Nephron progenitor cell (in vitro differentiated cells): Measurements from ENCODE around the gene RDX.
"Not testable (repeated sequence)": the region's sequence is repeated elsewhere in the genome, so short reads cannot be mapped to it uniquely, and the experiment has no call there.

Experiments
- DNase-seq: peaks from one replicate; pipeline ENCODE4 v3.0.0; 2021
- H3K27ac Mint-ChIP-seq: 2 replicates; pipeline ENCODE4 v1.8.0; 2021; ENCODE audit warnings: mild to moderate bottlenecking, moderate library complexity, mixed read lengths
- H3K27me3 Mint-ChIP-seq: 2 replicates; pipeline ENCODE4 v1.8.0; 2021; ENCODE audit warnings: mild to moderate bottlenecking, low read depth, mixed read lengths; ENCODE audit not compliant: poor library complexity
- H3K36me3 Mint-ChIP-seq: 2 replicates; pipeline ENCODE4 v1.8.0; 2021; ENCODE audit warnings: low read depth, mixed read lengths
- H3K4me1 Mint-ChIP-seq: 2 replicates; pipeline ENCODE4 v1.8.0; 2021; ENCODE audit warnings: mixed read lengths
- H3K4me3 Mint-ChIP-seq: 2 replicates; pipeline ENCODE4 v1.8.0; 2021; ENCODE audit warnings: mild to moderate bottlenecking, moderate library complexity, mixed read lengths
- H3K9me3 Mint-ChIP-seq: 2 replicates; pipeline ENCODE4 v1.8.0; 2021; ENCODE audit warnings: mild to moderate bottlenecking, moderate library complexity, mixed read lengths
- CTCF ChIP-seq: fragments of 200-600 bp; sonication (generic); IDR thresholded peaks from 2 replicates; pipeline ENCODE4 v1.5.0; 2021; ENCODE audit warnings: antibody characterized with exemption

The RDX gene

GRCh38 chr11:110290591-110291334, 5.7 kb downstream of the RDX start:
- H3K27me3 Mint-ChIP-seq = peaks cover 2% of the 10 kb centered on the region
- H3K9me3 Mint-ChIP-seq = peaks cover 3% of the 10 kb centered on the region
- peaks cover 44% of the 10 kb centered on the region for H3K4me1 Mint-ChIP-seq
- no peak for TF ChIP-seq CTCF
- H3K27ac Mint-ChIP-seq = peak overlapping the region; percentile 19
- no peak overlapping the region for H3K4me3 Mint-ChIP-seq
- DNase-seq = no peak
- H3K36me3 Mint-ChIP-seq = peaks cover 35% of the 10 kb centered on the region

- DNase-seq = no peak
- no peak overlapping the region for H3K4me3 Mint-ChIP-seq
- H3K36me3 Mint-ChIP-seq = peaks cover 36% of the 10 kb centered on the region
- peaks cover 2% of the 10 kb centered on the region for H3K27me3 Mint-ChIP-seq
- no peak overlapping the region for H3K27ac Mint-ChIP-seq
- H3K9me3 Mint-ChIP-seq = peaks cover 3% of the 10 kb centered on the region
- H3K4me1 Mint-ChIP-seq = peaks cover 40% of the 10 kb centered on the region
- no peak for TF ChIP-seq CTCF
Measured at GRCh38 chr11:110289472-110289871, 6.9 kb downstream of the RDX start.

- Mint-ChIP-seq H3K27me3 (peaks cover 2% of the 10 kb centered on the region), H3K4me3 (no peak overlapping the region), H3K9me3 (peaks cover 3% of the 10 kb centered on the region), H3K27ac (no peak overlapping the region), H3K4me1 (peaks cover 22% of the 10 kb centered on the region), H3K36me3 (peaks cover 46% of the 10 kb centered on the region)
- DNase-seq = no peak
- TF ChIP-seq CTCF = no peak
Measured at GRCh38 chr11:110287537-110287936, 8.9 kb downstream of the RDX start.

- Mint-ChIP-seq H3K27me3 (peaks cover 2% of the 10 kb centered on the region), H3K9me3 (peaks cover 3% of the 10 kb centered on the region), H3K4me1 (peaks cover 18% of the 10 kb centered on the region), H3K36me3 (peaks cover 51% of the 10 kb centered on the region), H3K4me3 (no peak overlapping the region), H3K27ac (no peak overlapping the region)
- no peak for DNase-seq
- no peak for TF ChIP-seq CTCF
Measured at GRCh38 chr11:110286298-110287040, 9.9 kb downstream of the RDX start.

- H3K36me3 Mint-ChIP-seq = peaks cover 40% of the 10 kb centered on the region
- peaks cover 2% of the 10 kb centered on the region for H3K27me3 Mint-ChIP-seq
- TF ChIP-seq CTCF = no peak
- H3K4me1 Mint-ChIP-seq = peaks cover 8% of the 10 kb centered on the region
- no peak for DNase-seq
- H3K9me3 Mint-ChIP-seq = peaks cover 3% of the 10 kb centered on the region
- no peak overlapping the region for H3K4me3 Mint-ChIP-seq
- H3K27ac Mint-ChIP-seq = no peak overlapping the region
Measured at GRCh38 chr11:110283862-110284261, 12.6 kb downstream of the RDX start.

GRCh38 chr11:110280595-110280994, 15.8 kb downstream of the RDX start:
- not testable (repeated sequence) for H3K4me3 Mint-ChIP-seq, H3K9me3 Mint-ChIP-seq, DNase-seq, H3K27ac Mint-ChIP-seq, H3K27me3 Mint-ChIP-seq, H3K4me1 Mint-ChIP-seq
- peaks cover 62% of the 10 kb centered on the region for H3K36me3 Mint-ChIP-seq
